Urinary bladder (tissue), 4 donors: ENCODE measurements around the gene AMBRA1. TPM values are rescaled to one million over a fixed set of nuclear protein-coding genes. Genes with fewer than 3 reads are reported as not detected.

ENCODE experiments used
- DNase-seq: peaks from one replicate; pipeline ENCODE4 v3.0.0-alpha.2; 2015; ENCODE audit errors: extremely low spot score
- H3K27ac ChIP-seq: one replicate; pipeline ENCODE4 v1.5.1; 2013; ENCODE audit warnings: low read depth, mild to moderate bottlenecking, moderate library complexity
- H3K36me3 ChIP-seq: one replicate; pipeline ENCODE4 v1.6.1; 2013; ENCODE audit warnings: mild to moderate bottlenecking, moderate library complexity; ENCODE audit not compliant: insufficient read depth
- H3K4me1 ChIP-seq: one replicate; pipeline ENCODE4 v1.6.1; 2013; ENCODE audit warnings: mild to moderate bottlenecking, moderate library complexity; ENCODE audit not compliant: insufficient read depth
- H3K4me3 ChIP-seq: one replicate; pipeline ENCODE4 v1.5.1; 2013; ENCODE audit warnings: low read depth, low read length
- WGBS: extraction: QIAGEN DNeasy Blood & Tissue Kit; methylation state at CpG from one replicate; pipeline ENCODE4 v1.1.7; 2013; 5-methylcytosine and 5-hydroxymethylcytosine counted together
- polyA plus RNA-seq: library from polyadenylated mRNA; stranded (reverse); fragments of 200-250 nt; gene quantifications from one replicate; pipeline ENCODE4 v1.2.3, GENCODE V29; 2013
- total RNA-seq: library from RNA; depleted of rRNA; stranded (reverse); fragments of >200 nt; gene quantifications from one replicate; pipeline ENCODE4 v1.2.3, GENCODE V29; 2014
- donor health status: healthy with polysubstance abuse.
- donor health status: healthy.

The AMBRA1 gene
- total and polyA plus RNA-seq, 2 donors: 21.9 to 22.9 TPM

DNA sequence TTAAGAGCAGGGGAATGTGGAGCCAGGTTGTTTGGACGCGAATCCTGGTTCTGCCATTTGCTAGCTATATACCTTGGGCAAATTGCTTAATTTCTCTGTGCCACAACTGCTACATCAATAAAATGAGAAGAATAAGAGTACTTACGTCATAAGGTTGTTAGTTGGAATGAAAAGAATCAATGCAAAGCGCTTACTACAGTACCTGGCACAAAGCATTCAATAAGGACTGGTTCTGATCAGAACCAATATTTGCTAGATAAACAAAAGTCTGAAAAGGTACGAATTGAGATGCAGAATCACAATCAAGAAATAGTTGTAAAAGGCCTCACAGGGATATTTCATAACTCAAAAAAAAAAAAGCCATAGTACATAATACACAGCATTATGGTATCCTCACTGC is 11.2 kb downstream of the AMBRA1 start:
- DNase-seq: no peak
- H3K4me1 ChIP-seq: no peaks in the 10 kb centered on the region
- H3K36me3 ChIP-seq: no peaks in the 10 kb centered on the region
- WGBS: 96% methylated on average over 5 of the region's 5 CpGs
- no peak overlapping the region for H3K4me3 ChIP-seq
- no peak overlapping the region for H3K27ac ChIP-seq

DNA sequence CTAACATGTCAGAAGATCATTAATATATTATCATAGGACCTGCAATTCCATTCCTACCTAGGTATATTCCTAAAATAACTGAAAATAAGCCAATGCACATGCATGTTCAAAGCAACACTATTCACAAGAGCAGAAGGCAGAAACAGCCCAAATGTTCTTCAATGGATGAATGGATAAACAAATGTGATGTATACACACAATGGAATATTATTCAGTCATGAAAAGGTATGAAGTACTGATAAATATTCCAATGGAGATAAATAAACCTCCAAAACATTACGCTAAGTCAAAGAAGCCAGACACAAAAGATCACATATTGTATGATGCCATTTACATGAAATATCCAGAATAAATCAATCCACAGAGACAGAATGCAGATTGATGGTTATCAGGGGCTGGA is 16.8 kb downstream of the AMBRA1 start:
- 100% methylated on average over 1 of the region's 1 CpG for WGBS
- H3K27ac ChIP-seq: no peak overlapping the region
- H3K4me1 ChIP-seq: no peaks in the 10 kb centered on the region

DNA sequence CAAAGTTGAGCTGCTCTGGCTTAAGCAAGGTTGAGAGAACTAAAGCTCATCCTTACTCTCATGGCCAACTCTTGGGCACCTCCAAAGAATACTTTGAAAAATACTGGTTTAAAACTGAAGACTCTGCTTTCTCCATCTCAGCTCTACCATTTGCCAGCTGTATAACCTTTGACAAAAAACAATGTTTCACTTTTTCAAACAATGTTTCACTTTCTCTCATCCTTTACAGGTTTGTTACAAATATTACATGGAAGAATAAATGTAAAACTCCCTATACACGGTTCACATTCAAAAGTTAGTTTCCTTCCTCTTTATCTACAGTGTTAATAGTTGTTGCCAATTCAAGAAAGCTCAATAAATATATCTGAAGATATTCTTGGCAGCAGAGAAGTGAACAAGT is 19.2 kb downstream of the AMBRA1 start:
- Histone ChIP-seq H3K36me3 (no peaks in the 10 kb centered on the region), H3K27ac (no peak overlapping the region), H3K4me1 (no peaks in the 10 kb centered on the region), H3K4me3 (no peak overlapping the region)
- 13% methylated on average over 1 of the region's 1 CpG for WGBS
- no peak for DNase-seq

More for the DNA sequence above, 16.8 kb downstream of the AMBRA1 start:
- no peaks in the 10 kb centered on the region for H3K36me3 ChIP-seq
- H3K4me3 ChIP-seq: no peak overlapping the region
- no peak for DNase-seq

DNA sequence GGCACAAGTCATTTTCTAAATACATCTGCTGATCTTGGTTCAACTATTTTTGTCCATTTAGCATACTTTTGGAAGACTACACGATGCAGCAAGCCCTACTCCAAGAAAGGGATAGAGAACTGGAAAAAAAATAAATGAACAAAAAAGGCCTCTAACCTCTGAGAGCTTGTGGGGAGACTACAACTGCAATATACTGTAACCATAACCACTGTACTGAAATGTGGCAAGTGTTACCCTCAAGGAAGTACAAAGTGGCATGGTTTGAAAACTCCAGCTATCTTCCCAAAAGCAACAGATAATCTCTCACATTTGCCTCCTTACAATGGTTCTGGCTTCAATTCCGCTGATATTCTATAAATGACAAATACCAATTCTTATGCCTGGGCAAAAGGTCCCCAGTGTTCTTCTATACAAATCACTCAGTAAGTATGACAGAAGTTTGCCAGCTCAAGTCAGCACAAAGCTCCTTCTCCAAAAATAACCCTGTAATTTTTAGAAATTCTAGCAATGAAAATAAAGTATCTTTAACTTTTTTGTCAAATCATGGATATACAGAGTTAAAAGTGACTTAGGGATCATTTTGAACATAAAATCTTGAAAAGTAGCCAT is 22.9 kb downstream of the AMBRA1 start:
- H3K4me1 ChIP-seq: no peaks in the 10 kb centered on the region
- WGBS: 48% methylated on average over 2 of the region's 2 CpGs
- no peak overlapping the region for H3K27ac ChIP-seq
- no peak overlapping the region for H3K4me3 ChIP-seq
- no peaks in the 10 kb centered on the region for H3K36me3 ChIP-seq
- DNase-seq: no peak

DNA sequence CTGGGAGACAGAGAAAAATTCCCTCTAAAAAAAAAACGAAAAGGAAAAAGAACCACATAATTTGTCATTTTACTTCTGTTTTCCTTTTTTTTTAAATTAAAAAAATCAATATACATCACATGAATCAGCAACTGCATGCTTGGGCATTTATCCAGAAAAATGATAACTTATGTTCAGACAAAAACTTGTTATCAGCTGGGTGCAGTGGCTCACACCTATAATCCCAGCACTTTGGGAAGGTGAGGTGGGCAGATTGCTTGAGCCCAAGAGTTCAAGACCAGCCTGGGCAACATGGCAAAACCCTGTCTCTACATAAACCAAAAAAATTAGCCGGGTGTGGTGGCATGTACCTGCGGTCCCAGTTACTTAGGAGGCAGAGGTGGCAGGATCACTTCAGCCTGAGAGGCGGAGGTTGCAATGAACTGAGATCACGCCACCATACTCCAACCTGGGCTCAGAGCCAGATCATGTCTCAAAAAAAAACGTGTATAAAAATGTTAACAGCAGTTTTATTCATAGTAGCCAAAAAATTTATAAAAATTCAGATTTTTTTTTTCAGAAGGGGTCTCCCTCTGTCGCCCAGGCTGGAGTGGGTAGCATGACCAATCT is 28.5 kb downstream of the AMBRA1 start:
- WGBS: 69% methylated on average over 7 of the region's 7 CpGs
- no peak overlapping the region for H3K4me3 ChIP-seq
- no peaks in the 10 kb centered on the region for H3K4me1 ChIP-seq
- DNase-seq: no peak
- no peak overlapping the region for H3K27ac ChIP-seq
- no peaks in the 10 kb centered on the region for H3K36me3 ChIP-seq

DNA sequence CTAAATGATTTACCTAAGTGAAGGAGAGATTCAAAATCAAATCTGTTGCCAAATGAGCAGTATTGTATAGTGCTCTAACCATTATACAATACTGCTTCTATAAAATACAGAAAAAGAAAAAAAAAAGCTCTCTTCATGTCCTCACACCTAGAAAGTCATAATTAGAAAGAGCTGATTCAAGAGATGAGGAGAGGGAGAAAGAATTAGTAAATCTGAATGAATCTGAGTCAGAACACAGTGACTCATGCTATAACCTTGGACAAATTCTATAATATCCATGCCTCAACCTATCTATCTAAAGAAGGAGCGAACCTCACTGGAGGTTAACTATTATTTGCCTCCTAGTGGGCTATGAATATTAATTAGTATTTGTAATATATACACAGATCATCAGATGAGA is 29.4 kb downstream of the AMBRA1 start:
- H3K4me1 ChIP-seq: no peaks in the 10 kb centered on the region
- DNase-seq: no peak
- no peak overlapping the region for H3K4me3 ChIP-seq
- H3K27ac ChIP-seq: no peak overlapping the region
- H3K36me3 ChIP-seq: no peaks in the 10 kb centered on the region
- WGBS: 90% methylated on average over 1 of the region's 1 CpG

DNA sequence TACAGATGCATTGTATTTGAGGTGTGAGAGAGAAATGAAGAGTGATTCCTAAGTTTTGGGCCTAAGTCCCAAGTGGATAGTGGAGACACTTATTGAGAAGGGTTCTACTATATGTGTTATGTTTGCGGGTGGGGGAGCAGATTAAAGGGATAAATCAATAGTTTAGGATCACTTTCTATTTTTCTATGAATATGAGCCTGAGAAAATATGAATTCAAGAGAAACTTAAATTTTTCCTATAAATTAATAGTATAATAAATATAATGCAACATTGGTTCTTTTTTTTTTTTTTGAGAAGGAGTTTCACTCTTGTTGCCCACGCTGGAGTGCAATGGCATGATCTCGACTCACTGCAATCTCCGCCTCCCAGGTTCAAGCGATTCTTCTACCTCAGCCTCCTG is 31.3 kb downstream of the AMBRA1 start:
- 97% methylated on average over 5 of the region's 5 CpGs for WGBS
- H3K4me3 ChIP-seq: no peak overlapping the region

DNA sequence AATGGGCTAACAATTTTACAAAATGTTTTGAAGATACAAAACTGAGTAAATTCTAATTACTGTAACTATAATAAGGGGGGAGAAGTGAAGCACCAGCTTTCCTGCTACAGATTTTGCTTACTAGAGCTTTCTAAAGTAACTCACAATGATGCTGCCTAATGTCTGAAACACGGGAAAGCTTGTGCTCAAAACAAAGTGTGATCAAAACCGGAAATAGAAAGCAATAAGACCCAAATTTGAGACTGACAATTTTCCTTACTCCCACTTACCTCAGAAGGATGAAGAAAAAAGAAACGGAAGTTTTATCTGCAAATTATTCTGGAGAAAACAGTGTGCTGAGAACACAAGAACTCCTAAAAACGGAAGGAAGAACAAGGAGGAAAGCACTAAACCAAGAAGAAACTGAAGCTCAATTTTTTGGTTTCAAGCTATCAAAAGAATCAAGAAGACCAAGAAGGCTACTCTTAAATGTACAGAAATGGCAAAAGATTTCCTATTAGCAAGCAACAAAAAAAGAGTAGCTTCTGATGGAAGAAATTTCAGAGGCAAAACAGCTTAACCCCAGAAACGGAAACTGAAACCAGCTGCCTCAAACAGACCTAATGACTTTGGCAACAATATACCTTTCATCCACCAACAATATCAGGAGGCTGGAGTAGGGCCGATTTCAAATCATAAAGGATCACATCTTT is 33.4 kb downstream of the AMBRA1 start:
- WGBS: 26% methylated on average over 6 of the region's 6 CpGs
- no peak for DNase-seq
- H3K36me3 ChIP-seq: no peaks in the 10 kb centered on the region
- peak overlapping the region; percentile 59 for H3K27ac ChIP-seq
- no peaks in the 10 kb centered on the region for H3K4me1 ChIP-seq
- H3K4me3 ChIP-seq: peak overlapping the region; percentile 43

More for the DNA sequence above, 31.3 kb downstream of the AMBRA1 start:
- Histone ChIP-seq H3K36me3 (no peaks in the 10 kb centered on the region), H3K27ac (no peak overlapping the region), H3K4me1 (no peaks in the 10 kb centered on the region)
- no peak for DNase-seq

DNA sequence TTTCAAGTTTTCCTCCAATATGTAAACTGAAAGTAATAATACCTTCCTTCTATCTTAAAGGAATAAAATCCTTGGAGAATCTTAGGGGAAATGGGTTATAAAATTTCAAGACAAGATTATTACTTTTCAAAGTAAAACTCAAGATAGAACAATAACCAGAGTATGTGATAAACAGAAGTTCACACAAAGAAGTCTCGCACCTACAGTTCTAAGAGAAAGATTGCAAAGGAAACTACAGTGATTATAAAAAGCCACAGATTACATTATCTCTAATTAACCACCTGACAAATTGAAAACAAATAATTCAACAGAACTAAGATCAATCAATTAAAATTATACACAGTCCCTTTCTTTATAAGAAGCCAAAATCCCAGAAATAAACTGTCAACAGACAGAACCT is 34.0 kb downstream of the AMBRA1 start:
- Histone ChIP-seq H3K36me3 (no peaks in the 10 kb centered on the region), H3K4me3 (no peak overlapping the region), H3K4me1 (no peaks in the 10 kb centered on the region), H3K27ac (no peak overlapping the region)
- no peak for DNase-seq
- WGBS: 63% methylated on average over 1 of the region's 1 CpG

DNA sequence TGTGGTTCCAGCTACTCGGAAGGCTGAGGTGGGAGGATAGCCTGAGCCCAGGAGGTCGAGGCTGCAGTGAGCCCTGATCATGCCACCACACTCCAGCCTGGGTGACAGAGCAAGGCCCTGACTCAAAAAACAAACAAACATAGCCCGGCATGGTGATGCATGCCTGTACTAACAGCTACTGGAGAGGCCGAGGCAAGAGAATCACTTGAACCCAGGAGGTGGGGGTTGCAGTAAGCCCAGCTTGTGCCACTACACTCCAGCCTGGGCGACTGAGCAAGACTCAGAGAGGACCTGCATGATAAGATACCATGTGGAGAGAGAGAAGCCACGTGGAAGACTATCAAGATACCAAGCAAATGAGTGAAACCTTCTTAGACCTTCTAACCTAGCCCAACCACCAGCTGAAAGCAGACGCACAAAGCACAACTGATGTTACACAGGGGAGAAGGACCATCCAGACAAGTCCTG is 36.1 kb downstream of the AMBRA1 start:
- WGBS: 77% methylated on average over 7 of the region's 7 CpGs
- no peak for DNase-seq
- Histone ChIP-seq H3K4me1 (no peaks in the 10 kb centered on the region), H3K4me3 (no peak overlapping the region), H3K27ac (no peak overlapping the region), H3K36me3 (no peaks in the 10 kb centered on the region)

DNA sequence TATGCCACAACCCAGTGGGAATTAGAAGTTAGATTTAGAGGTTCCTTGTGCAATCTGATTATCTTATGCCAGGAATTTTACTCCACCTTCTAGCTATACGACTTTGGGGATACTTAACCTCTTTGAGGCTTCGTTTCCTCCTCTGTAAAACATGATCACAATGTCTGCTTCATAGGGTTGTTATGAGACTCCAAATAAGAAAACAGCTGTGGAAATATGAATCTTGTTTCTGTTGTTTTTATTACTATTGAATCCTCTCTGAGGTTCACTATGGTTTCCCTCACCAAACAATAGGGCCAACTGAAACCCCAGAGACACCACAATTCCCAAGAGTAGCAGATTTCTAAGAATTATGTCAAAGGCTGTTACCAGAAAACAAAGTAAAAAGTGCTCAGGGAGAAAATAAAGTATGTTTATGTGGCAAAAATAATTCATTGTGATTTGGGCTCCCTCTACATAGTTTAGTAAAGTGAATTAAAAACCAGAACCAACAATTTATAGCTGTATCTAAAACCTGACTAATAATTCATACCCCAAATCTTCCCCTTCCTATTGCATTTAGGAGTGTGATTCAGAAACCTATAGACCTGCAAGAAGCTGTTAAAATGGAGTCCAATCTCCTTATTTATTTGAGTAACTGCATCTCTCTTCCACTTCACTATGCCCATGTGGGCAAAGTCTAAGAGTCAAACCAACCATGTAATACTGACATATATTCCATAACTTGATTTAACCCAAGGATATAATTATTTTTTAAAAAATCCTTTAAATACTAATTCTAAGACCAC is 38.4 kb downstream of the AMBRA1 start:
- Histone ChIP-seq H3K27ac (peak overlapping the region; percentile 10), H3K4me3 (no peak overlapping the region), H3K36me3 (no peaks in the 10 kb centered on the region), H3K4me1 (no peaks in the 10 kb centered on the region)
- 46% methylated on average over 2 of the region's 2 CpGs for WGBS
- no peak for DNase-seq

DNA sequence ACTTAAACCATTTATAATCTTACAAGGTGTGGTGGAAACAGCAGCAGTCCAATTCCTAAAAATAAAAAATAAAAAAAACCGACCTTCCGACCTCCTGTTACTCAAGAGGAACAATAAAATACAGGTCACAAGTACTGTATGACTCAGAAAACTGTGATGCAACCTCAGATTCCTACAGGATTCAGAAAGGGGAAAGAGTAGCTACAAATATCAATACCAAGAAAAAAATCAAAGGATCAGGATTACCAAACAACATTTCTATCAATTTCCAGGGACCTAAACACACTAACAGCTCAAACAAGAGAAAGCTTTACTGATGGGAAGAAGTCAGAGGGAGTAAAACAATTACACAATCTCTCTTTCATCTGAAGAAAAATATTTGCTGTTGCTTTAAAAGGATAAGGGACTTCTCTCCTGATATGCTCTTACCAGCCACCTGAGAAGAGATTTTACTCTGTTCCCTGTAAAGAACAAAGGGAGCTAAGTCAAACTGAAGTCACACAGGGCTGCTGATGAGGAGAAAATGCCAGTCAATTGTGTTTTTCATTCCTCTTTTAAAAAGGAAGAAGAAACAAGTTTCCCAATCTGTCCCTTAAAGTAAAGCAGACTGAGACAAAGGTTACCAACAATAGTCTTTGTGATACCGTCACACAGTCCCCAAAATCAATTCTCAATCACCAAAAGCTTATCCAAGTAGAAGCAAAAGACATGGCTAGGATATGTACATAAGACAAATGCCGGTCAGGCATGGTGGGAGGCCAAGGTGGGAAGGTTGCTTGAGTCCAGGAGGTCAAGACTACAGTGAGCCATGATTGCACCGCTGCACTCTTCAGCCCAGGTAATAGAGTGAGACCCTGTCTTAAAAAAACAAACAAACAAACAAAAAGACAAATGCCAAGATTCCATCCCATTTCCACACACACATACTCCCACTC is 39.3 kb downstream of the AMBRA1 start:
- H3K36me3 ChIP-seq: no peaks in the 10 kb centered on the region
- no peak overlapping the region for H3K4me3 ChIP-seq
- WGBS: 66% methylated on average over 5 of the region's 5 CpGs
- peak overlapping the region; percentile 82 for H3K27ac ChIP-seq
- no peaks in the 10 kb centered on the region for H3K4me1 ChIP-seq
- DNase-seq: no peak

DNA sequence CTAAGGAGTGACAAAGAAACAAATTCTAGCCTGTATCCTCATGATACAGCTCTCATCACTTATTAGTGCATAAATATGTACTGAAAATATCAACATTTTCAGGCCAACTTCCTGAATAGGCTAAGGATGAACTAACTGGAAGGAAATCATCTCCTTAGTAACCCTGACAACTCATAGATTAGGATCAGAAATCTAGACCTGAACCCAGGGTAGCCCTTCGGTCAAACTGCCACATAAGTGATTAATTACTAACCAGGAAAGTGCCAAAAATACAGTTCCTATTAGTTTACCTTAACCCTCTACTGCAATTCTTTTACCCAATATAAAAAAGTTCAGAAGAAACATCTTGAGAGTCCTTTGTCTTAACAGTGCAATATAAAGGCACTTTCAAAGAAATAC is 40.0 kb downstream of the AMBRA1 start:
- H3K27ac ChIP-seq: peak overlapping the region; percentile 70
- H3K36me3 ChIP-seq: no peaks in the 10 kb centered on the region
- 22% methylated on average over 1 of the region's 1 CpG for WGBS

More for the DNA sequence above, 40.0 kb downstream of the AMBRA1 start:
- no peak for DNase-seq
- Histone ChIP-seq H3K4me3 (no peak overlapping the region), H3K4me1 (no peaks in the 10 kb centered on the region)
